Activated B cell treated with CpG ODN at 0.5 μM for 24 hours (primary cell): ENCODE measurements around the gene CCDC33. TPM values are rescaled to one million over a fixed set of nuclear protein-coding genes. Genes with fewer than 3 reads are reported as not detected.

Source experiments
- ATAC-seq: fragments of 200-7000 bp; cut with Tn5 transposase; one replicate; pipeline ENCODE4 v1.10.0; 2021; ENCODE audit warnings: low read depth, mild to moderate bottlenecking, moderate library complexity
- CTCF ChIA-PET: fragments of 350-600 bp; sonication (Branson Sonifier 250); formaldehyde crosslinking; loops from one replicate; lab custom pipeline; 2021; ENCODE audit warnings: antibody characterized with exemption; lab: Charles Lee
- POLR2A ChIA-PET: fragments of 350-600 bp; sonication (Branson Sonifier 250); formaldehyde crosslinking; loops from one replicate; lab custom pipeline; 2021; ENCODE audit warnings: antibody characterized with exemption; lab: Charles Lee
- DNase-seq: peaks from one replicate; pipeline ENCODE4 v3.0.0; 2022
- H3K27ac Mint-ChIP-seq: one replicate; pipeline ENCODE4 v1.8.0; 2020; ENCODE audit warnings: mixed read lengths
- H3K27me3 Mint-ChIP-seq: one replicate; pipeline ENCODE4 v1.8.0; 2021; ENCODE audit warnings: mixed read lengths
- H3K36me3 Mint-ChIP-seq: one replicate; pipeline ENCODE4 v1.8.0; 2021; ENCODE audit warnings: low read depth, mixed read lengths
- H3K4me1 Mint-ChIP-seq: one replicate; pipeline ENCODE4 v1.8.0; 2021; ENCODE audit warnings: mixed read lengths
- H3K4me3 Mint-ChIP-seq: one replicate; pipeline ENCODE4 v1.8.0; 2020; ENCODE audit warnings: mild to moderate bottlenecking, mixed read lengths
- H3K9me3 Mint-ChIP-seq: one replicate; pipeline ENCODE4 v1.8.0; 2020; ENCODE audit warnings: mixed read lengths
- CTCF ChIP-seq: fragments of 200-600 bp; IDR thresholded peaks from one replicate; pipeline ENCODE4 v1.8.0; 2022; ENCODE audit warnings: antibody characterized with exemption, mild to moderate bottlenecking
- intact Hi-C: fragments of 100-400 bp; cut with micrococcal nuclease; formaldehyde crosslinking; loops from one replicate; pipeline ENCODE4 v1.15.1; 2024
- total RNA-seq: library from RNA; stranded (reverse); gene quantifications from 2 replicates; pipeline ENCODE4 v1.2.3, GENCODE V29; 2022

CCDC33 gene
- total RNA-seq, 1 donor from 2014 or later: not detected

- intact Hi-C loops: no loop called here
- DNase-seq (no peak), ATAC-seq (no peak)
- no peak for TF ChIP-seq CTCF
- ChIA-PET CTCF (no interaction called here), POLR2A (interaction anchor here (0.6 kb wide), 1 partner anchor 194 kb away, joined by 7 read pairs; no protein-coding TSS in a partner anchor)
- Mint-ChIP-seq H3K36me3 (no peaks in the 10 kb centered on the region), H3K27me3 (no peaks in the 10 kb centered on the region), H3K4me1 (peaks cover 20% of the 10 kb centered on the region), H3K27ac (no peak overlapping the region), H3K4me3 (no peak overlapping the region), H3K9me3 (no peaks in the 10 kb centered on the region)
Measured at GRCh38 chr15:74319138-74319460, 83.0 kb downstream of the CCDC33 start.

GRCh38 chr15:74319596-74320351 lies 83.6 kb downstream of the CCDC33 start:
- no peak for DNase-seq
- CTCF ChIA-PET: interaction anchor here (1.9 kb wide), 1 partner anchor 347 kb away, joined by 6 read pairs; no protein-coding TSS in a partner anchor
- no peak overlapping the region for H3K4me3 Mint-ChIP-seq

GRCh38 chr15:74320352-74321247 lies 84.5 kb downstream of the CCDC33 start:
- intact Hi-C loops: no loop called here
- H3K27me3 Mint-ChIP-seq: peaks cover 7% of the 10 kb centered on the region
- H3K4me3 Mint-ChIP-seq: no peak overlapping the region
- no peaks in the 10 kb centered on the region for H3K36me3 Mint-ChIP-seq
- DNase-seq (no peak), ATAC-seq (no peak)
- H3K27ac Mint-ChIP-seq: no peak overlapping the region
- H3K9me3 Mint-ChIP-seq: no peaks in the 10 kb centered on the region
- CTCF ChIA-PET: interaction anchor here (1.0 to 1.9 kb wide), 3 partner anchors 193 to 348 kb away, joined by 3 to 6 read pairs (median 3); no protein-coding TSS in a partner anchor
- peaks cover 11% of the 10 kb centered on the region for H3K4me1 Mint-ChIP-seq
- POLR2A ChIA-PET: no interaction called here
- no peak for TF ChIP-seq CTCF

More at GRCh38 chr15:74319596-74320351, 83.6 kb downstream of the CCDC33 start:
- no peaks in the 10 kb centered on the region for H3K36me3 Mint-ChIP-seq
- H3K27me3 Mint-ChIP-seq: no peaks in the 10 kb centered on the region
- intact Hi-C loops: no loop called here
- no peaks in the 10 kb centered on the region for H3K9me3 Mint-ChIP-seq
- no peak for TF ChIP-seq CTCF
- H3K4me1 Mint-ChIP-seq: peaks cover 19% of the 10 kb centered on the region
- no peak for ATAC-seq
- H3K27ac Mint-ChIP-seq: no peak overlapping the region
- POLR2A ChIA-PET: no interaction called here

GRCh38 chr15:74322558-74323180 lies 86.5 kb downstream of the CCDC33 start:
- ATAC-seq (peak; percentile 81), DNase-seq (peak; percentile 38)
- no peak overlapping the region for H3K4me3 Mint-ChIP-seq
- no peaks in the 10 kb centered on the region for H3K36me3 Mint-ChIP-seq
- peaks cover 2% of the 10 kb centered on the region for H3K4me1 Mint-ChIP-seq
- no peaks in the 10 kb centered on the region for H3K9me3 Mint-ChIP-seq
- intact Hi-C loops: loop anchor here (1.0 to 2.0 kb wide), 3 partner anchors 195 to 349 kb away; no protein-coding TSS in a partner anchor
- TF ChIP-seq CTCF: no peak
- ChIA-PET CTCF (interaction anchor here (0.8 to 1.7 kb wide), 11 partner anchors 15 to 371 kb away, joined by 3 to 16 read pairs (median 4); no protein-coding TSS in a partner anchor), POLR2A (no interaction called here)
- H3K27ac Mint-ChIP-seq: no peak overlapping the region
- peaks cover 10% of the 10 kb centered on the region for H3K27me3 Mint-ChIP-seq
